ENCODE measurements around the gene BCAR1.
A peak's percentile ranks its signal among the peaks of the same experiment; 100 is the strongest.
"Not testable (repeated sequence)": the region's sequence is repeated elsewhere in the genome, so short reads cannot be mapped to it uniquely, and the experiment has no call there.

The BCAR1 gene

GRCh38 chr16:75269358-75269757, 17.9 kb upstream of the BCAR1 start:
- DNase-seq (ENCODE audit: low spot score), result not testable (repeated sequence)

GRCh38 chr16:75267631-75268264, 16.3 kb upstream of the BCAR1 start:
- DNase-seq (ENCODE audit: low spot score), result no peak

GRCh38 chr16:75266738-75267630, 15.6 kb upstream of the BCAR1 start:
- DNase-seq (ENCODE audit: low spot score), result no peak

GRCh38 chr16:75265911-75266701, 14.7 kb upstream of the BCAR1 start:
- peak; percentile 22 for DNase-seq (ENCODE audit: low spot score)

GRCh38 chr16:75264999-75265910, 13.8 kb upstream of the BCAR1 start:
- DNase-seq (ENCODE audit: low spot score), result no peak

GRCh38 chr16:75264457-75264998, 13.1 kb upstream of the BCAR1 start:
- no peak for DNase-seq (ENCODE audit: low spot score)

GRCh38 chr16:75263963-75264445, 12.6 kb upstream of the BCAR1 start:
- no peak for DNase-seq (ENCODE audit: low spot score)

- no peak for DNase-seq (ENCODE audit: low spot score)
These were observed 12.0 kb upstream of the BCAR1 start for GRCh38 chr16:75263291-75263962.

GRCh38 chr16:75262800-75263127, 11.3 kb upstream of the BCAR1 start:
- DNase-seq (ENCODE audit: low spot score), result no peak

GRCh38 chr16:75262104-75262799, 10.8 kb upstream of the BCAR1 start:
- DNase-seq (ENCODE audit: low spot score), result no peak

GRCh38 chr16:75261590-75262078, 10.2 kb upstream of the BCAR1 start:
- DNase-seq (ENCODE audit: low spot score), result no peak

GRCh38 chr16:75260851-75261589, 9.6 kb upstream of the BCAR1 start:
- no peak for DNase-seq (ENCODE audit: low spot score)

GRCh38 chr16:75258807-75259141, 7.3 kb upstream of the BCAR1 start:
- DNase-seq (ENCODE audit: low spot score), result no peak

GRCh38 chr16:75257886-75258806, 6.7 kb upstream of the BCAR1 start:
- DNase-seq (ENCODE audit: low spot score), result no peak

GRCh38 chr16:75256696-75257343, 5.4 kb upstream of the BCAR1 start:
- no peak for DNase-seq (ENCODE audit: low spot score)

- DNase-seq (ENCODE audit: low spot score), result no peak
These were observed 4.7 kb upstream of the BCAR1 start for GRCh38 chr16:75256059-75256571.

- no peak for DNase-seq (ENCODE audit: low spot score)
These were observed 3.0 kb upstream of the BCAR1 start for GRCh38 chr16:75254359-75254837.
